RWPE2 (cell line): Measurements from ENCODE around the gene SNAP47.

Experiments used
- ATAC-seq: fragments of 200-7000 bp; cut with Tn5 transposase; 3 replicates; pipeline ENCODE4 v1.9.1; 2021; ENCODE audit warnings: low read depth
- DNase-seq: peaks from one replicate; pipeline ENCODE4 v3.0.0-alpha.2; 2020; ENCODE audit warnings: low spot score
- H3K27ac ChIP-seq: fragments of 450-650 bp; 2 replicates; pipeline ENCODE4 v1.5.1; 2017; ENCODE audit warnings: mild to moderate bottlenecking; ENCODE audit not compliant: poor library complexity, severe bottlenecking
- H3K27me3 ChIP-seq: fragments of 250-450 bp; sonication (Bioruptor Pico); 2 replicates; pipeline ENCODE4 v1.5.1; 2021; ENCODE audit warnings: mild to moderate bottlenecking, moderate library complexity; ENCODE audit not compliant: insufficient read depth, poor library complexity, severe bottlenecking
- H3K36me3 ChIP-seq: fragments of 250-450 bp; sonication (Bioruptor Pico); 2 replicates; pipeline ENCODE4 v1.5.1; 2020; ENCODE audit warnings: low read depth, mild to moderate bottlenecking, moderate library complexity
- H3K4me1 ChIP-seq: fragments of 250-450 bp; sonication (Bioruptor Pico); 2 replicates; pipeline ENCODE4 v1.5.1; 2021; ENCODE audit warnings: mild to moderate bottlenecking, moderate library complexity; ENCODE audit not compliant: insufficient read depth, poor library complexity, severe bottlenecking
- H3K4me3 ChIP-seq: fragments of 250-450 bp; sonication (Bioruptor Pico); 2 replicates; pipeline ENCODE4 v1.5.1; 2021; ENCODE audit warnings: mild to moderate bottlenecking, moderate library complexity; ENCODE audit not compliant: severe bottlenecking
- H3K9me3 ChIP-seq: fragments of 250-450 bp; sonication (Bioruptor Pico); 2 replicates; pipeline ENCODE4 v1.5.1; 2021; ENCODE audit warnings: mild to moderate bottlenecking, moderate library complexity; ENCODE audit not compliant: severe bottlenecking
- TF ChIP-seq, protein P1 (sequence below): fragments of 450-650 bp; IDR thresholded peaks from one replicate; pipeline ENCODE4 v1.5.1; 2017; ENCODE audit warnings: mild to moderate bottlenecking, moderate library complexity; ENCODE audit not compliant: poor library complexity, severe bottlenecking

SNAP47 gene

DNA sequence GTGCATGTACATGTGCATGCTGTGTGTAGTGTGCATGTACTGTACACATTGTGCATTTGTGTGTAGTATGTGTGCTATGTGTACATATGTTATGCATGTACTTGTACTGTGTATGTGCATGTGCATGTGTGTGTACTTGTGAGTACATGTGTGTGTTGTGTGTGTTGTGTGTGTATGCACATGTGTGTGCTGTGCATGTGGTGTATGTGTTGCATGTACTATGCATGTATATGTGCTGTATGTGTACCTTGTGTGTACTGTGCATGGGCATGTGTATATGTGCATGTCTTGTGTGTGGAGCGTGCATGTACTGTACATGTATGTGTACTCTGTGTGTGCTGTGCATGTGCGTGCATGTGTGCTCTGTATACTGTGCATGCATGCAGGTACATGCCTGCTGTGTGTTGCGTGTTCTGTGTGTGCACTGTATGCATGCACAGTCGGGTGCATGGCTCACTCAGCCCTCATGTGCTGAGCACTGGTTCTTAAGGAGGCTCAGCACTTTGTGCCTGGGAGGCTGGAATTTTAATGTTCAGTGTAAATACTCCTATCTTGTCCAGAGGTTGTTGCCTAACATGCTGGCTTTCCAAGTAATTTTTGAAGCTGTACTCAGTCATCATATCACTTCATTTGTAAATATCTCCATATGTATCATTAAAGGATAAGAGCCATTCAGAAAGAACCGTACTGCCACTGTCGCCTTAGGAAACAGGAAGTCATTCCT is 32.3 kb downstream of the SNAP47 start:
- Histone ChIP-seq H3K4me3 (no peak overlapping the region), H3K9me3 (no peaks in the 10 kb centered on the region), H3K4me1 (peaks cover 13% of the 10 kb centered on the region), H3K27ac (no peak overlapping the region), H3K27me3 (no peaks in the 10 kb centered on the region), H3K36me3 (no peaks in the 10 kb centered on the region)
- DNase-seq (no peak), ATAC-seq (no peak)
- TF ChIP-seq, protein P1, sequence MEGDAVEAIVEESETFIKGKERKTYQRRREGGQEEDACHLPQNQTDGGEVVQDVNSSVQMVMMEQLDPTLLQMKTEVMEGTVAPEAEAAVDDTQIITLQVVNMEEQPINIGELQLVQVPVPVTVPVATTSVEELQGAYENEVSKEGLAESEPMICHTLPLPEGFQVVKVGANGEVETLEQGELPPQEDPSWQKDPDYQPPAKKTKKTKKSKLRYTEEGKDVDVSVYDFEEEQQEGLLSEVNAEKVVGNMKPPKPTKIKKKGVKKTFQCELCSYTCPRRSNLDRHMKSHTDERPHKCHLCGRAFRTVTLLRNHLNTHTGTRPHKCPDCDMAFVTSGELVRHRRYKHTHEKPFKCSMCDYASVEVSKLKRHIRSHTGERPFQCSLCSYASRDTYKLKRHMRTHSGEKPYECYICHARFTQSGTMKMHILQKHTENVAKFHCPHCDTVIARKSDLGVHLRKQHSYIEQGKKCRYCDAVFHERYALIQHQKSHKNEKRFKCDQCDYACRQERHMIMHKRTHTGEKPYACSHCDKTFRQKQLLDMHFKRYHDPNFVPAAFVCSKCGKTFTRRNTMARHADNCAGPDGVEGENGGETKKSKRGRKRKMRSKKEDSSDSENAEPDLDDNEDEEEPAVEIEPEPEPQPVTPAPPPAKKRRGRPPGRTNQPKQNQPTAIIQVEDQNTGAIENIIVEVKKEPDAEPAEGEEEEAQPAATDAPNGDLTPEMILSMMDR, result no peak

DNA sequence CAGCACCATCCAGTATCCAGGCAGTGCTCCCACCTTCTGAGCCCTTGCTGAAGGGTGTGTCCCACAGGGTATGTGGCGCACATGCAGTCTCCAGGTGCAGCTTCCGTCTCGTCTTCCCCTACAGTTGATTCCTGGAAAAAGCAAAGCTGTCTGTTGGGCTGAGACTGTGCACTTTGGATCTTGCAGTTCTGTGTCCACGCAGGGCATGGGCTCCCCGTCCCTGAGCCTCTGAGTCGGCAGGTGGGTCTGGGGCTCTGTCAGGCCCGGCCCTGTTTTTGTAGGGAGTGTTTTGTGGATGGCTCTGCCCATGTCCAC is 32.8 kb downstream of the SNAP47 start:
- H3K27me3 ChIP-seq, result no peaks in the 10 kb centered on the region
- DNase-seq (no peak), ATAC-seq (no peak)
- peaks cover 10% of the 10 kb centered on the region for H3K4me1 ChIP-seq
- H3K4me3 ChIP-seq, result no peak overlapping the region
- H3K9me3 ChIP-seq, result no peaks in the 10 kb centered on the region
- TF ChIP-seq, protein P1, result no peak
- no peak overlapping the region for H3K27ac ChIP-seq
- H3K36me3 ChIP-seq, result no peaks in the 10 kb centered on the region

DNA sequence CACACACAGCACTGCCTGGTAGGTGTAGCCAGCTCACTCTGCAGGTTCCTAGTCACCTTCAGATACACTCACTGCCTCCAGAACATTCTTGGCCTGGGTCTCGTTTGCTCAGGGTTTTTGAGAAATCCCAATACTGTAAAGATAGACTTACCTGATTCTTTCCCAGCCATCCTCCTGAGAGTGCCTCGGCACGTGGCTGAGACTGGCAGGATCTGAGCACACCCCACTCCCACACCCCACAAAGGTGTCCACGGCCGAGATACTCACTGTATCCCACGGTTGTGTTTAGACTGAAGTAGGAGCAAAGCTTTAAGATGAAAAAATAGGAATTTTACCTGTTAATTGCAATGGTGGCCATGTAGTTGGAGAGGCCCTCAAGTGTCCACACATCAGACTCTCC is 33.4 kb downstream of the SNAP47 start:
- peaks cover 8% of the 10 kb centered on the region for H3K4me1 ChIP-seq
- no peaks in the 10 kb centered on the region for H3K9me3 ChIP-seq
- no peaks in the 10 kb centered on the region for H3K27me3 ChIP-seq
- no peak overlapping the region for H3K27ac ChIP-seq
- DNase-seq (no peak), ATAC-seq (no peak)
- TF ChIP-seq, protein P1, result no peak
- H3K4me3 ChIP-seq, result no peak overlapping the region
- no peaks in the 10 kb centered on the region for H3K36me3 ChIP-seq

DNA sequence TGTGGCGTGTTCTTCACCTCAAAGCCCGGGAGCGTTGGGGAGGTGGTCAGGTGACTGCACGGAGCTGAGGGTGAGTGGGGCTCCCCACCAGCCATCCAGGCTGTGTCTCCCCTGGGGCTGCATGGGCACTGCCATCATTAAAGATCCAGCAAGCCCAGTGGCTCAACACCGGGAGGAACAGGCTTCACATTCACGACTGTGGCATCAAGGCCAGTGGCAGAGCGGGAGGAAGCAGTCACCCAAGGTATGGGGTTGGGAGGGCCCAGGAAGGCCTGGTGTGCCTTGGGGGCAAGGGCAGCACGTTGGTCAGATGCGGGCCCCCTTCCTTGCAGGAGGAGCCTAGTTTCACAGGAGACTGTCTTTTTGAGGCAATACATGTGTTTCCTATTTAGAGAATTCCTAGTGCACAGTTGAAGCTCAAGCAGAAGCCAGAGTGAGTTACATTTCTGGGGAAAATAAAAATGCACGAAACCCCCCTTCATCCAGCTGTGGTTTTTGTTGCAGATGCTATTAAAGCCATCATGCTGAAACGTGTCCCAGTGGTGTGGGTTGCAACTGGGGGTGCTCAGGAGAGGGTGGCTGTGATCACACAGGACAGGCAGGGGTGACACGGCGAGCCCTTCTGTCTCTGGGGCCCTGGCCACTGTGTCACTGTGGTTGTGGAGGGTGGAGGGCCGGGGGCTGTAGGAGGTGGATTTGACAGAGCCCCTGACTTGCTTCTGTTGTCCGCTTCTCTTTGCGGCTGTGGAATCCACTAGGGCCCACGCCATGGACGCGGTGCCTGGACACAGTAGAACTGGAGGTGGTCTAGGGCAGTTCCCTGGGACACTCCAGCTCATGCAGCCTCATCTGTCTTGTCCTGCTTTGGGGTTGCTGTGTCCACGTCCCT is 34.1 kb downstream of the SNAP47 start:
- ATAC-seq, result no peak
- no peaks in the 10 kb centered on the region for H3K36me3 ChIP-seq
- TF ChIP-seq, protein P1, result no peak

More for the DNA sequence above, 34.1 kb downstream of the SNAP47 start:
- peaks cover 1% of the 10 kb centered on the region for H3K4me1 ChIP-seq
- no peak overlapping the region for H3K4me3 ChIP-seq
- DNase-seq, result no peak
- no peaks in the 10 kb centered on the region for H3K27me3 ChIP-seq
- no peak overlapping the region for H3K27ac ChIP-seq
- H3K9me3 ChIP-seq, result no peaks in the 10 kb centered on the region
